Inflammatory macrophage (primary cell): ENCODE results near the gene KANK2.
"Not testable (repeated sequence)": the region's sequence is repeated elsewhere in the genome, so short reads cannot be mapped to it uniquely, and the experiment has no call there.

Source experiments
- DNase-seq, 2 donors: peaks; one replicate each; pipeline ENCODE4 v3.0.0-alpha.2; 2020 to 2022

Gene KANK2

DNA sequence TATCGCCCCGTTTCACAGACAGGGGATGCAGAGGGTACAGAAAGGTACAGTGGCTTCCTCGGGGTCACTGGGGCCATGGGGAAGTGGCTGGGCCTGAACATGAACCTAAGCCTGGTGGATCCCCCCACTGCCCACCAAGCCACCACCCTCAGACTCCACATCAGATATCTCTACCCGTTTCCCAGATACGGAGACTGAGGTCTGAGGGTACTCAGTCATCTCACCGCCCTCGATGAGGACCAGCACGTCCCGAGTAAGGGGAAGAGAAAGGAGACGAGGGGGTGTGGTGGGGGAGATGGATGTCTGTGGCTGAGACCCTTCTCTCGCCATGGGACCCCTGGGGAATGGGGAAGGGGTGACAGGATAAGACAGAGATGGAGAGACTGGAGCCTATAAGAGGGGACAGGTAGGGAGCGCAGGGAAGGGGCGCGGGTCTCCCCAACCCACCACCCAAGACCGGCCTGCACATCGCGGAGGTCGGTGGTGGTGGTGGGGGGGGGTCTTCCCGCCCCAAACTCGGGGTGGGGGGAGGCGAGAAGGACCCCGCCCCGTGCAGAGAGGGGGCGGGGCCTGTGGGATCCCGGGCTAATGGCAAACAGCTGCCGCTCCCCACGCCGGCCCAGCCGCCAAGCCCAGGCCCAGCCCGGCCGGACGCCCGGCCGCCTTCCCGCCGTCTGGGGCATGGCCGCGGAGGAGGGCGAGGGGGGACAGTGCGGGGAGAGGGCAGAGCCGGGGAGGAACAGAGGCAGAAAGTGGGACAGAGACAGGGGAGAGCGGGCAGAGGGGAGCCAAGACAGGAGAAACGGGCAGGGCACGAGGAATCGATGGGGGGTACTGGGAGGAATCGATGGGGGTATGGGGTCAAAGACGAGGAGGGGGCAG, 698 bp downstream of the KANK2 start:
- no peak for DNase-seq

DNA sequence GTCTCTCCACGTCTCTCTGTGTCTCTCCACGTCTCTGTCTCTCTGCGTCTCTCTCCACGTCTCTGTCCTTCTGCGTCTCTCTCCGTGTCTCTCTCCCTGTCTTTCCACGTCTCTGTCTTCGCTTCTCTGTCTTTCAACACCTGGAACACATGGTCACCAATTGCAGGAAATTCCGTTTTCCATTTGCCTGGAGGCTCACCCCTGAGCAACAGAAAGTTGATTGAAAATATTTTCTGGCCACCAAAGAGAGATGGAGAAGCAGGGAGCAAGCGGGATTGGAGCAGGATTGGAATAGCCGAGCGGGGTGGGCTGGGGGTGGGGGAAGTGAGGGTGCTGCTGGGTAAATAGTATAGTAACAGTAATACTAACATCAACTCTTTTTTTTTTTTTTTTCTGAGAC, 1.7 kb downstream of the KANK2 start:
- DNase-seq: no peak

DNA sequence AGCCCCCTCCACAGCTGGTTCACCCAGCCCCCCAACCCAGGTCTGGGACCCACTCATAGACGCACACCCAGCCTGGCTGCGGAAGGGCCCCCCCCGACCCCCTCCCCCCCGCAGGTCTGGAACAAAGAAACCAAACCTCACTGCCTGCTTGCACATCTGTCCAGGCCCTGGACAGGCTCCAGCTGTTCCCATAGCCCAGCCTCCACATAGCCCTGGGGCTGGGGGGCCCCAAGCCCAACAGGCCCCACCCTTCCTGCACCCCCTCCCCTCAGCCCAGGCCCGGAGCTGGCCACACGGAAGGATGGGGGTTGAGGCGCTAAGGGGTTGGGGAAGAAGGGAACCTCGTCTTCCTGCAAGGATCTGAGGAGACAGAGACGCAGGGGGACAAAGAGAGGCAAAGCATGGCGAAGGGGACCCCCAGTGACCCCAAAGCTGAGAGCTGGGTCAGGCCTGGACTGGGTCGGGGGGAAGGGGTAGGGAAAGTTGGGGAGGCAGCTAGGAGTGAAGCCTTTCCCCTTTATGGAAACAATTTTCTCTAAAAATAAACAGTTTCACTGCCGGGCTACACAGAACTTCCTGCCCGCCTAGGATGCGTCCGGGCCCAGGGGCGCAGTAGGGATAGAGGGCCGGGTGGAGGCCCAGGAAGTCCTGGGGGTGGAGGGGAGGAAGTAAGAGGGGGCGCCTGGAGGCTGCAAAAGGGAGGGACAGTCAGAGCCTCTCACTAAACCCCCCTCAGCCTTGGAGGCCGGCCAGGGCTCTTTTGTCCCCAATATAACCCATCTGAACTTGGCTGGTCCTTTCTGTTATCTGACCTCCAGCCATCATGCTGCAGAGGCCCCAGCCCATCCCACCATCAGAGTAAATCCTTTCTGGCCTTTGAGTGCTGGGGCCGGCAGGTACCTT, 2.4 kb downstream of the KANK2 start:
- DNase-seq: no peak

DNA sequence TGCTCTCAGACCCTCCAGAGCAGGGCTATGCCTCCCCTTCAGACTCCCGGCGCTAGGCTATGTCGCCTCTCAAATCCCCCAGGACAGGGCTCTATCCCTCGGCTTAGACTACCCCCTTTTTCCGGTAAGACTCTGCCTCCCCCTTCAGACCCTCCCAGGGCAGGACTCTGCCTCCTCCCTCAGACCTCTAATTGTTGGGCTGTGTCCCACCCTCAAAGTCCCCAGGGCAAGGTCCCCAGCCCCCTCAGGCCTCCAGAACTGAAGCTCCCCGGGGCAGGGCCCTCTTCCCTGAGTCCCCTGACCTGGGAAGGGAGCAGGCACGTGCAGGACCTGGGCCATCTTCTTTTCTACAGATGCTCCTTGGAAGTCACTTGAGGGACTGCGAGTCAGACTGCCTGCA, 3.2 kb downstream of the KANK2 start:
- DNase-seq: no peak

DNA sequence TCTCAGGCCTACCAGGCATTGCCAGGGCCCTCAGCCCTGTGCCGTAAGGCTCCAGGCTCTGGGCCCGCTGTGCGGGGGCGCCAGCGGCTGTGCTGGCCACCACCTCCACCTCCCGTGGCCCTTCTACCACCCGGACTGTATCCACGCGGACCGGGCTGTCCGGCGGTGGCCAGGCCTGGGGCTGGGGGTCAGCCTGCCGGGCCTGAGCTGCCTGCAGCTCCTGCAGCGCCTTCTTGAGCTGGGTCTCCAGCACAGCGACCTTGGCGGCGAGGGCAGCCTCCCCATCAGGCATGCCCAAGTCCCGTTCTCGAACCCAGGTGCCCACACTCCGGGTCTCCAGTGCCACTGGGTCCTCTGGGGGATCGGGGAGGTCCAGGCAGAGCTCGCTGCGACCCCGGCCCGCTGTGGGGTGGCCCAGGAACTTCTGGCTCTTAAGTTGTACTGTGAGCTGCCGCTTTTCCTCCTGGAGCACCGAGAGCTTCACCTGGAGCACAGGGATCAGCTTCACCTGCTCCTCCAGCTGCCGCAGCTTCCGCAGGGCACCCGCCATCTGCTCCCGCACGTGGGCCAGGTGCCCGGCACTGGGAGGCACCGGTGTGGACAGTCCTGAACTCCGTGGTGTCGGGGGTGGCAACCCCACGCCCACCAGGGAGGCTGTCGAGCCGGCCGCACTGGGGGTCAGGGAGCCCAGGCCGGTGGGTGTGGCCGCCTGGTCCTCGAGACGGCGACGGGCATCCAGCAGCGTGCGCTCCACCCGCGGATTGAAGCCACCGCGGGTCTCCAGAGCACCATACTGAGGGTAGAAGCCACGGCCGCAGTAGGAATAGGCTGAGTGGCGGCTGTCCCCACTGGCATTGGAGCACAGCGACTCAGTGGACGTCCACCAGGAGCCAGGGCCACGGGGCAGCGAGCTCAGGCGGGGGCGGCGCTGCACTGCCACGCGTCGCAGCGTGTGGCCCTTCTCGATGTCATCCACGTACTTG, 4.1 kb downstream of the KANK2 start:
- DNase-seq: no peak

DNA sequence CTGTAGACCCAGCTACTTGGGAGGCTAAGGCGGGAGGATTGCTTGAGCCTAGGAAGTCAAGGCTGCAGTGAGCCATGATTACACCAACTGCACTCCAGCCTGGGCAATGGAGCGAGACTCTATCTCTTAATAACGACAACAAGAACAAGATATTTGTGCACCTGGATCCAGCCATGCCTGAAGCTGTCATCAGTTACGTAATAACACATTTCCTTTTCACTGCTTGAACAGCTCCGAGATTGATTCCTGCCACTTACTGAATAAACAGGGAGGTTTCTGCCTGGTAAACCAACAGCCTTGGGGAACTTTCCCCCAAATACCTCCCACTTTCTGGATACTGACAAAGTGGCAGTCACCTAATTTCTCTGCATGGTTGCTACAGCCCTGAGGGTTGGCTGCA, 5.4 kb downstream of the KANK2 start:
- DNase-seq: no peak

DNA sequence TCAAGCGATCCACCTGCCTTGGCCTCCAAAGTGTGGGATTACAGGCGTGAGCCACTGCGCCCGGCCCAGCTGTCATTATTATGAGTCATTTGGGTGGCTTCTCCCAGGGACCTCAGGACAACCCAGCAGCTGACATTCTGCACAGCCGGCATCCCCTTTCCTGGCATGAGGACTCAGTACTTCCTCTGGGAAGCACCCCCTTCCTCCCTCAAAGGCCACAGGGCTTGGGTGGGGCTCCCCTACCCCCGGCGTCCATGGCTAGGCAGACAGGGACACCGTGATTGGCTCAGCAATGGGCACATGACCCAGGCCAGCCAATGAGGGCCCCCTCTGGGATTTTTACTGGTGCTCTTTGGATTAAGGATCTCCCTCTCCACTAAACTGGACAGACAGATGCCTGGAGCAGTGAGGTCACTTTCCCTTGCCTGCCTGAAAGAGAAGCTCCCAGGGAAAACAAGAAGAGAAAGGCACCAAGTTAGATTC, 6.0 kb downstream of the KANK2 start:
- peak; percentile 75 to 79 for DNase-seq

DNA sequence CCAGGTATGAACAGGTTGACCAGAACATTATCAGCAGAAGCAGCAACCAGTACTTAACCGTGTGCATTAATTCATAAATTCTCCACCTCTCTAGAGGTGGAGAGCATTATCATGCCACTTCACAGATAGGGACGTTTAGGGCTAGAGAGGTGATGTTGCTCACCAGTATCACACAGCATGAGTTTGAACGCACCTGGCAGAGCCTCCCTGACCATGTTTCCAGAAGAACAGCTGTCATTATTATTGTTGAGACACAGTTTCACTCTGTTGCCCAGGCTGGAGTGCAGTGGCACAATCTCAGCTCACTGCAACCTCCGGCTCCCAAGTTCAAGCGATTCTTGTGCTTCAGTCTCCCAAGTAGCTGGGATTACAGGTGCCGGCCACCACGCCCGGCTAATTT, 6.8 kb downstream of the KANK2 start:
- no peak for DNase-seq

DNA sequence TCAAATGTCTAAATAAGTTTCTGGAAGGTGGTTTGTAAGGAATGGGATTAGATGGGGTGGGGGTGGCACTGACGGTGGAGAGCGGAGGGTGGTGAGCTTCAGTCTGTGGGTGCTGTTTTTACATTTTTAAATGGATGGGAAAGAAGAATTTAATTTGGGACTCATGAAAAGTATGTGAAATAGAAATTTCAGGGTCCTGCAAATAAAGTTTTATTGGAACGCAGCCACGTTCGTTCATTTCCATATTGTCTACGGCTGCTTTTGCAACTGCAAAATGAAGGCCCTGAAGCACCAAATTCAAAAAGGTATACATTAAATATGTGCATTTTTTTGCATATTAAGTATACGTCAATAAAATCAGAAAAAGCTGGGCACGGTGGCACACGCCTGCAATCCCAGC, 9.9 kb downstream of the KANK2 start:
- no peak for DNase-seq

DNA sequence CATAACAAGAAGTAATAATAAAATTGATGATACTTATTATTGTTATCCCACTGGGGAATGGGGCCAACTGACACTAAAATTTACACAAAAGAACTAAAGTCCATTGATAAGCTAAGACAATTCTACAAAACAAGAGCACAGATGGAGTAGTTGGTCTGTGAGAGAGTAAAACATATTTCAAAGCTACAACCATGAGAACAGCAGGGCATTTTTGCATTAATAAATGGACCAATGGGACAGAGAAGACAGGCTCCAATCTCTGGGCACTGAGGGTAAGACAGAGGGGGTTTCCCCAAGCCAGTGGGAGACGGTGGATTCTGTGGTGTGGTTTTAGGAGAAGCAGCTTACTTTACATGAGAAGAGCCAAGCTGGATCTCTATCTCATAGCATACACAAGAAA, 14.4 kb downstream of the KANK2 start:
- no peak for DNase-seq

DNA sequence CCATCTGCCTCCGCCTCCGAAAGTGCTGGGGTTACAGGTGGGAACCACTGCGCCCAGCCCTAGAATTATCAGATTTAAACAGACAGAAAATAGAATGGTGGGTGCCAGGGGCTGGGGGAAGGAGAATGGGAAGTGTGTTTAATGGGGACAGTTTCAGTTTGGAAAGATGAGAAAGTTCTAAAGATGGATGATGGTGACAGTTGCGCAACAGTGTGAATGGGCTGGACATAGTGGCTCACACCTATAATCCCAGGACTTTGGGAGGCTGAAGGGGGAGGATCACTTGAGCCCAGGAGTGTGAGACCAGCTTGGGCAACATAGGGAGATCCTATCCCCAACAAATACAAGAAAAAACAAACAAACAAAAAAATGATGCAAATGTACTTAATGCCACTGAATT, 15.9 kb downstream of the KANK2 start:
- no peak for DNase-seq

DNA sequence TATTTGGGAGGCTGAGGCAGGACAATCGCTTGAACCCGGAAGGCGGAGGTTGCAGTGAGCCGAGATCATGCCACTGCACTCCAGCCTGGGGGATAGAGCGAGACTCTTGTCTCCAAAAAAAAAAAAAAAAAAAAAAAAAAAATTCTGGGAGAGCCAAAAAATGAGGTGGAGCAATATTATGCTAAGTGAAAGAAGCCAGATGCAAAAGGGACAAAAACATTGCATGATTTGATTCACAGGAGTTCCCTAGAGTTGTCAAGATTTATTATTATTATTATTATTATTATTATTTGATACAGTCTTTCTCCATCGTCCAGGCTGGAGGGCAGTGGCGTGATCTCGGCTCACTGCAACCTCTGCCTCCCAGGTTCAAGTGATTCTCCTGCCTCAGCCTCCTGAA, 16.4 kb downstream of the KANK2 start:
- not testable (repeated sequence) for DNase-seq

DNA sequence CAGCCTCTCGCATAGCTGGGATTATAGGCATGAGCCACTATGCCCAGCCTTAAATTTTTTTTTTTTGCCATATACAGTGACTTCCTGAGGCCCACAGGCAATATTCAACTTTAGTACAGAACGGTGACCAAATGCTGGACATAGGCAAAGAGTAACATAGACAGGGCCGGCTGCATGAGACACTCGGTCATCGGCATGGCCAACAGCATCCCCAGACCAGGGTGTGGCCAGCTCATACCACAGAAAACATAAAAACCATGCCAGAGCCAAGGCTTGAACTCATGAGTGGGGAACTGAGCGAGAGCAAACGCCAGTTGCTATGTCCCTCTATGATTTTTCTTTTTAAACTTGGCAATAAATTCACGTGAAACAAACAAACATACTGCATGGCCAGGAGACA, 17.0 kb downstream of the KANK2 start:
- no peak for DNase-seq

DNA sequence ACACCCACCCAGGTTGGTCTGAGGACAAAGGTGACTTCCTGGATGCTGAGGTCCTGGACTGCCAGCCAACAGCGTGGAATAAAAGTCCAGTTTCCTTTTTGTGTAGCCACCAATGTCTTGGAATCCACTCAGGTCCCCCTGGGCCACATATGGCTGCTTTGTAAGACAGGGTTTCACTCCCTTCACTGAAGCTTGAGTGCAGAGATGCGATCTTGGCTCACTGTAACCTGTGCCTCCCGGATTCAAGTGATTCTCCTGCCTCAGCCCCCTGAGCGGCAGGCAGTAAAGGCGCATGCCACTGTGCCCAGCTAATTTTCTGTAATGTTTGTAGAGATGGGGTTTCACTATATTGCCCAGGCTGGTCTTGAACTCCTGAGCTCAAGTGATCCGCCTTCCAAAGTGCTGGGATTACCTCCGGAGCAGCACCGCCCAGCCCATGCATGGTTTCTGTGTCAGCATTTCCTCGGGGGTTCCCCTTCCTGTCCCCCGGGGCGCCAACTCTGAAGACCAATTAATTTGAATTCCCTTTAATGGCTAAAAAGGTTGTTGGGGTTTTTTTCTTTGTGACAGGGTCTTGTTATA, 17.5 kb downstream of the KANK2 start:
- DNase-seq: no peak

DNA sequence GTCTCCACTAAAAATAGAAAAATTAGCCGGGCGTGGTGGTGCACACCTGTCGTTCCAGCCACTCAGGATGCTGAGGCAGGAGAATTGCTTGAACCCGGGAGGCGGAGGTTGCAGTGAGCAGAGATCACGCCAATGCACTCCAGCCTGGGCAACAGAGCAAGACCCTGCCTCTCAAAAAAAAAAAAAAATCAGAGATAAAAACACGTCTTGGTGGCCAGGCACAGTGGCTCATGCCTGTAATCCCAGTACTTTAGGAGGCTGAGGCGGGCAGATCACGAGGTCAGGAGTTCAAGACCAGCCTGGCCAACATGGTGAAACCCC, 18.2 kb downstream of the KANK2 start:
- DNase-seq: not testable (repeated sequence)

DNA sequence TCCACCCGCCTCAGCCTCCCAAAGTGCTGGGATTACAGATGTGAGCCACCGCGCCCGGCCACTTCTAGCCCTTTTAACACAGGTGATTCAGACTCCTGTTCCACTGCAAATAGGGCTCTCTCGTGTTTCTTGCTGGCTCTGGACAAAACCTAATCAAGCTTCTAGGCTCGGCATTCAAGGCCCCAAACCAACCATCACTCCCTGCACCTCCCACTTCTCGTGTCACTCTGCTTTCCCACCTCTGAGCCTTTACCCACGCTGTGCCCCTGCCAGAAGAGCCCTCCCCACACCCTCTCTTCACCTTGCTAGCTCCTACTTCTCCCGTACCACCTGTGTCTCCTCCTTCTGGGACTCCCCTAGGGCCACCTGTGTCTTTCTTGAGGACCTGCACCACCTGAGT, 19.8 kb downstream of the KANK2 start:
- DNase-seq: no peak

DNA sequence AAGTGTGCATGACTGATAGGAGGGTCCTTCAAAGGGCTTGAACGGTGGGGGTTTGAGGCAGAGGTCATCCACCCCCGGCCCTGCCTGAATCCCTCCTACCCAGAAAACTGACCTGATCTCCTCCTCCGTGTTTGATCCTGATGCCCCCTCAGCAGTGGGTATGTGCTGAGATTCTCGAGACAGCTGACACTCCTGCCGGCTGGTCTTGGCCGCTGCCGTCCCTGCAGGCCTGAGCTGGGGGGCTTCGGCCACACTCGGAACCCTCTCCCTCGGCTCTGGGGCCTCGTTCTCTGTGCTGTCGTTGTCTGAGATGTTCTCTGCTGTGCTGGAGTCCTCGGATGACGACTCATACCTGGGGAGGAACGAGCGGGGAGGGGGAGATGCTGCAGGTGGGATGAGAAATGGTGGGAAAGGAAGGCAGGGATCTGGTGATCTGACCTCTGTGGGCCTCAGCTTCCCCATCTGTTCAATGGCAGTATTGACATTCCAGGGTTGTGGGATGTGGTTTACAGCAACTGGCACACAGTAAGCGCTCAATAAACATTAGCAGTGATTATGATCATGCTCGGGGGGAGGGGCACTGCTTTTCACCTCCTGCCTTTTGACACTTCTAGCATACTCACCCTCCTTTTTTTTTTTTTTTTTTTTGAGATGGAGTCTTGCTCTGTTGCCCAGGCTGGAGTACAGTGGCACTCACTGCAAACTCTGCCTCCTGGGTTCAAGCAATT, 20.7 kb downstream of the KANK2 start:
- no peak for DNase-seq

DNA sequence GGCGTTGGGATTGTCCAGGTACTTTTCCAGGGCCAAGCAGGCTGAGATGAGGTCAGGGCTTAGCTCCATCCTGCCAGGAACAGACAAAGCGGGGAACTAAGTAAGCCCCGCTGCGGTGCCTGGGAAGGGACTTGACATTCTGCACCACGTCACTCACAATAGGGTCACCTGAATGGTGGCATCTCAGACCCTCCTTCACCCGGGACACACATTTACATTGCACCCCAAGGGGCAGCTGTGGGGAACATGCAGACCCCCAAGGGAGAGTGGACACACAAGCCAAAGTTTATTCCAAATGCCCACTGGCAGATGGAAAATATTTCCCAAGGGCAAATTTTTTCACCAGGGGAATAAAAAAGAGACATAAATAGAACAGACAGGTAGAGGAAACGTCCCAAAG, 21.4 kb downstream of the KANK2 start:
- no peak for DNase-seq

DNA sequence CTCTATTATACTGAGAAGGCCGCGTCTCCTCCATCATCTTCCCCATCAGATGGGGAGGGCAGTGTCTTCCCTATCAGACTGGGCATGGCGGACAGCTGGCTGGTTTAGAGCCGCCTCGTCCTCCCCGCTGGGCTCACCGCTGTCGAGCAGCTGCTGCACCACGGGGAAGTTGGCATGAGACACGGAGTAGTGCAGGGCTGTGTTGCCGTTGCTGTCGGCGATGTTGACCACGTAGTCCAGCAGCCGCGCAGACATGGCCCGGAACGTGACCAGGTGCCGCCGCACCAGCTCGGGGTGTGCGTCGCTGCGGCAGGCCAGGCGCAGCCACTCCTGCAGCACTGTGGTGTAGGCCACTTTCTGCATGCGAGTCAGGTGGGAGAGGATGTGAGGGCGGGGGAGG, 23.0 kb downstream of the KANK2 start:
- DNase-seq: no peak

DNA sequence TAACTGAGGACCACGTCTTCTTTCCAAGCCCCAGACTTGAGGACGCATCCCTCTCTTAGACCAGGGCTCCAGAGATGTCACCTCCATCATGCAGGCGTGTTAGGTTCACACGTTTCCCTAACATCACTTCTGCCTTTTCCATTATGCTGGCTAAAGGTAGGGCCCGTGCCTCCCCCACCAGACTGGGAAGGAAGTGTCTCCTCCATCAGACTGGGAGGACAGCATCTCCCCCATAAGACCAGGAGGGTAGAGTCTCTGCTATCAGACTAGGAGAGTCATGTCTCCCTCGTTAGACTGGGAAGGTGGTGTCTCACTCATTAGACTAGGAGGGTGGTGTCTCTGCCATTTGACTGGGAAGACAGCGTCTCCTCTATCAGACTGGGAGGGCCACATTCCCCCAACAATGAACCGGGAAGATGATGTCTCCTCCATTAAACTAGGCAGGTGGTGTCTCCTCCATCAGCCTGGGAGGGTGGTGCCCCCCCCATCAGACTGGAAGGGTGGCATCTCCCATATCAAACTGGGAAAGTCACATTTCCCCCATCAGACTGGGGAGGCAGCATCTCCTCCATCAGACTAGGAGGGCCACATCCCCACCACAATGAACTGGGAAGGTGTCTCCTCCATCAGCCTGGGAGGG, 23.7 kb downstream of the KANK2 start:
- no peak for DNase-seq

DNA sequence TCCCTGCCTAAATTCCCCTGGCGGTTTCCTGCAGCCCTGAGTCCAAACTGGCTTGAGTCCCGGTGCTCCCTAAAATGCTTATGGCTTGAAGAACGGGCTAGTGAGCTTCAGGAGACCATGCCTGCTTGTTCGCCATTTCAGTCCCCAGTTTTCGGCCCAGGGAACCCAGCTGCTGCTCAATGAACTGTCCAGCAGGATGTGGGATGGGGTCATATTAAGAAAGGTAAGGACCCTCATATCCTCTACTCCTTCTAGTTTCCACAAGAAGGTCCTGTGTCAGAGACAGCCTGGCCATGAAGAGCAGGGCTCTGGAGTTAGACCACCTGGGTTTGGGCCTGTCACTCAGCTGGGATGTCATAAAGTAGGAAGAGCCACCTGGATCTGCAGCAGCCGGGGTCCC, 24.8 kb downstream of the KANK2 start:
- DNase-seq: no peak
